BJ (cell line): ENCODE data around the gene ACSM2B. TPM values are rescaled to one million over a fixed set of nuclear protein-coding genes. Genes with fewer than 3 reads are reported as not detected.

Source experiments
- polyA plus RNA-seq: library from polyadenylated mRNA; depleted of rRNA; stranded (reverse); fragments of >200 nt; gene quantifications from 2 replicates; pipeline ENCODE4 v1.2.3, GENCODE V29; 2011; rRNA removed
- small RNA-seq: library from RNA; depleted of rRNA; stranded (forward); fragments of <200 nt; gene quantifications from one replicate; pipeline ENCODE3, GENCODE V24; 2012; ENCODE audit warnings: low replicate concordance, low read depth; ENCODE audit not compliant: insufficient read length

ACSM2B gene
- polyA plus RNA-seq, 1 experiment, result not detected

Small RNA genes within 50 kb of the gene (small RNA-seq; reads per million reads assigned to genes)
- not detected for gene AC141273.3

Other genes with a start within 250 kb of the ACSM2B start
- gene GP2, start 248.9 kb downstream of the ACSM2B start, polyA plus RNA-seq, result not detected in 2 replicates
- not detected in 2 replicates for gene UMOD, start 223.7 kb downstream of the ACSM2B start, polyA plus RNA-seq
- not detected in 2 replicates for gene PDILT, start 171.6 kb downstream of the ACSM2B start, polyA plus RNA-seq
- gene ACSM5, start 166.8 kb downstream of the ACSM2B start, polyA plus RNA-seq, result not detected in 2 replicates
- not detected in 2 replicates for gene ACSM2A, start 124.8 kb downstream of the ACSM2B start, polyA plus RNA-seq
- not detected in 2 replicates for gene ACSM1, start 121.3 kb upstream of the ACSM2B start, polyA plus RNA-seq
- gene THUMPD1, start 165.5 kb upstream of the ACSM2B start, polyA plus RNA-seq, result 12.5 and 17.4 TPM in 2 replicates
- gene ACSM3, start 187.6 kb upstream of the ACSM2B start, polyA plus RNA-seq, result 0.29 and 0.55 TPM in 2 replicates
- 7.4 and 10.7 TPM in 2 replicates for gene ERI2, start 230.1 kb upstream of the ACSM2B start, polyA plus RNA-seq
- 2.2 and 3.2 TPM in 2 replicates for gene REXO5, start 230.2 kb upstream of the ACSM2B start, polyA plus RNA-seq